Measurements from ENCODE around the gene DPP6.
"Not testable (repeated sequence)": the region's sequence is repeated elsewhere in the genome, so short reads cannot be mapped to it uniquely, and the experiment has no call there.

- TF ChIP-seq, protein P1, sequence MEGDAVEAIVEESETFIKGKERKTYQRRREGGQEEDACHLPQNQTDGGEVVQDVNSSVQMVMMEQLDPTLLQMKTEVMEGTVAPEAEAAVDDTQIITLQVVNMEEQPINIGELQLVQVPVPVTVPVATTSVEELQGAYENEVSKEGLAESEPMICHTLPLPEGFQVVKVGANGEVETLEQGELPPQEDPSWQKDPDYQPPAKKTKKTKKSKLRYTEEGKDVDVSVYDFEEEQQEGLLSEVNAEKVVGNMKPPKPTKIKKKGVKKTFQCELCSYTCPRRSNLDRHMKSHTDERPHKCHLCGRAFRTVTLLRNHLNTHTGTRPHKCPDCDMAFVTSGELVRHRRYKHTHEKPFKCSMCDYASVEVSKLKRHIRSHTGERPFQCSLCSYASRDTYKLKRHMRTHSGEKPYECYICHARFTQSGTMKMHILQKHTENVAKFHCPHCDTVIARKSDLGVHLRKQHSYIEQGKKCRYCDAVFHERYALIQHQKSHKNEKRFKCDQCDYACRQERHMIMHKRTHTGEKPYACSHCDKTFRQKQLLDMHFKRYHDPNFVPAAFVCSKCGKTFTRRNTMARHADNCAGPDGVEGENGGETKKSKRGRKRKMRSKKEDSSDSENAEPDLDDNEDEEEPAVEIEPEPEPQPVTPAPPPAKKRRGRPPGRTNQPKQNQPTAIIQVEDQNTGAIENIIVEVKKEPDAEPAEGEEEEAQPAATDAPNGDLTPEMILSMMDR (IDR thresholded peaks at IDR 0.05; ENCODE audit: control extremely low read depth in 1 of 3, insufficient read depth in 1 of 3, low read depth in 1 of 3, low read length in 3 of 3): not testable (repeated sequence)
- not testable (repeated sequence) for TF ChIP-seq POLR2AphosphoS5 (IDR thresholded peaks at IDR 0.05; ENCODE audit: low read depth, low read length); USF2 (IDR thresholded peaks at IDR 0.05; ENCODE audit: low read length); EZH2 (IDR thresholded peaks at IDR 0.05; ENCODE audit: low read depth, low read length, severe bottlenecking); RBBP5 (IDR thresholded peaks at IDR 0.05; ENCODE audit: borderline replicate concordance, low read depth, low read length)
These were observed 625.9 kb downstream of the DPP6 start for GRCh38 chr7:154678001-154678550.
